Psoas muscle (tissue), 8 donors: ENCODE results near the gene CIP2A. TPM values are rescaled to one million over a fixed set of nuclear protein-coding genes. Genes with fewer than 3 reads are reported as not detected.

ENCODE experiments used
- ATAC-seq, 4 donors: fragments of 200-7000 bp; cut with Tn5 transposase; one replicate each; pipeline ENCODE4 v1.9.1; 2020; ENCODE audit warnings: moderate library complexity in 3 of 4, mild to moderate bottlenecking in 2 of 4
- DNase-seq, 2 donors: peaks; one replicate each; pipeline ENCODE4 v3.0.0-alpha.2; 2020
- H3K27ac ChIP-seq: fragments of 200-600 bp; one replicate; pipeline ENCODE4 v1.8.0; 2022
- H3K27me3 ChIP-seq, 3 donors: fragments of 200-600 bp in 1 of 3; one replicate each; pipeline versions ENCODE4 v1.6.1 to v1.8.0; 2013 to 2022; ENCODE audit warnings: low read length in 2 of 3, mild to moderate bottlenecking in 2 of 3, moderate library complexity in 1 of 3; ENCODE audit not compliant: insufficient read depth in 3 of 3
- H3K36me3 ChIP-seq, 2 donors: fragments of 200-600 bp in 1 of 2; one replicate each; pipeline versions ENCODE4 v1.6.1 to v1.8.0; 2013 to 2022; ENCODE audit warnings: low read depth in 1 of 2, mild to moderate bottlenecking in 1 of 2, moderate library complexity in 1 of 2; ENCODE audit not compliant: insufficient read depth in 1 of 2
- H3K4me1 ChIP-seq: fragments of 200-600 bp; one replicate; pipeline ENCODE4 v1.8.0; 2022
- H3K4me3 ChIP-seq: fragments of 200-600 bp; one replicate; pipeline ENCODE4 v1.8.0; 2022; ENCODE audit warnings: mild to moderate bottlenecking
- H3K9me3 ChIP-seq: fragments of 200-600 bp; one replicate; pipeline ENCODE4 v1.8.0; 2022
- CTCF ChIP-seq: fragments of 200-600 bp; IDR thresholded peaks from one replicate; pipeline ENCODE4 v1.8.0; 2022; ENCODE audit warnings: antibody characterized with exemption
- WGBS, 3 donors: extraction: QIAGEN DNeasy Blood & Tissue Kit; methylation state at CpG; one replicate each; pipeline versions ENCODE4 v1.1.6 to v1.1.7; 2013; 5-methylcytosine and 5-hydroxymethylcytosine counted together
- intact Hi-C, 2 donors: fragments of 100-400 bp; cut with DNase I; formaldehyde crosslinking; loops; one replicate each; pipeline versions ENCODE4 v1.11.0 to v1.14.2; 2022
- polyA plus RNA-seq, 3 donors: library from polyadenylated mRNA; stranded (reverse); fragments of 200-250 nt; gene quantifications; one replicate each; pipeline ENCODE4 v1.2.3, GENCODE V29; 2013
- total RNA-seq, 4 donors: library from RNA; stranded (reverse); fragmentation: NEBNext Ultra II Directional in 2 of 4; extraction: Animal tissue kit (Norgen Biotek cat#: 25700) in 2 of 4; gene quantifications; one replicate each; pipeline versions ENCODE4 v1.2.1 to v1.2.4, GENCODE V29; 2021 to 2023
- donor health status: healthy with polysubstance abuse.
- donor health status: DM: no; HTN: no; CAD: no; lungs with moderate emphysema.
- donor health status: Bipolar disorder and iron deficiency.
- donor health status: healthy.
- donor health status: DM: yes; HTN: yes; CAD: no.
- donor health status: DM: no; HTN: no; CAD: no.
- donor health status: DM: no; HTN: no; CAD: no.
- donor health status: DM: yes; HTN: yes; CAD: no.

CIP2A gene
- total and polyA plus RNA-seq, 7 donors = 0.31 to 1.7 (median 0.93) TPM

GRCh38 chr3:108555966-108556581 lies 33.2 kb downstream of the CIP2A start:
- no peaks in the 10 kb centered on the region for H3K9me3 ChIP-seq
- H3K27me3 ChIP-seq = no peaks in the 10 kb centered on the region
- no peaks in the 10 kb centered on the region for H3K36me3 ChIP-seq
- H3K27ac ChIP-seq = no peak overlapping the region
- H3K4me1 ChIP-seq = no peaks in the 10 kb centered on the region
- H3K4me3 ChIP-seq = no peak overlapping the region
- TF ChIP-seq CTCF = no peak
- WGBS, 3 donors = 88 to 94% (median 92%) methylated on average over 2 of the region's 2 CpGs
- DNase-seq (no peak), ATAC-seq (no peak)
- intact Hi-C loops = loop anchor here (1.0 to 2.0 kb wide), 2 partner anchors 16 to 67 kb away; no protein-coding TSS in a partner anchor

GRCh38 chr3:108554913-108555571 lies 34.2 kb downstream of the CIP2A start:
- ATAC-seq (no peak), DNase-seq (no peak)
- no peaks in the 10 kb centered on the region for H3K9me3 ChIP-seq
- 78 to 85% (median 85%) methylated on average over 3 of the region's 3 CpGs for WGBS, 3 donors
- TF ChIP-seq CTCF = no peak
- intact Hi-C loops = loop anchor here (1.0 to 2.0 kb wide), 2 partner anchors 17 to 66 kb away; no protein-coding TSS in a partner anchor
- no peaks in the 10 kb centered on the region for H3K27me3 ChIP-seq
- no peaks in the 10 kb centered on the region for H3K4me1 ChIP-seq
- H3K4me3 ChIP-seq = no peak overlapping the region
- no peaks in the 10 kb centered on the region for H3K36me3 ChIP-seq
- H3K27ac ChIP-seq = no peak overlapping the region

- Histone ChIP-seq H3K4me1 (no peaks in the 10 kb centered on the region), H3K9me3 (no peaks in the 10 kb centered on the region), H3K4me3 (no peak overlapping the region), H3K36me3 (no peaks in the 10 kb centered on the region), H3K27ac (no peak overlapping the region), H3K27me3 (no peaks in the 10 kb centered on the region)
- no peak for TF ChIP-seq CTCF
- no peak for ATAC-seq
- intact Hi-C loops = loop anchor here in 1 of 2 donors (2.0 kb wide), 1 partner anchor 65 kb away; no protein-coding TSS in a partner anchor
- DNase-seq = no peak
Observed at GRCh38 chr3:108554229-108554628, 35.0 kb downstream of the CIP2A start.

- Histone ChIP-seq H3K4me1 (no peaks in the 10 kb centered on the region), H3K4me3 (no peak overlapping the region), H3K27me3 (no peaks in the 10 kb centered on the region), H3K9me3 (no peaks in the 10 kb centered on the region), H3K27ac (no peak overlapping the region), H3K36me3 (no peaks in the 10 kb centered on the region)
- TF ChIP-seq CTCF = peak; percentile 62
- DNase-seq (no peak), ATAC-seq (peak in 1 of 4 donors; percentile 78)
- intact Hi-C loops = loop anchor here in 1 of 2 donors (1.0 kb wide), 1 partner anchor 63 kb away; no protein-coding TSS in a partner anchor
- WGBS, 3 donors = 54 to 66% (median 56%) methylated on average over 4 of the region's 4 CpGs
Observed at GRCh38 chr3:108552267-108553159, 36.7 kb downstream of the CIP2A start.
